ENCODE data around the gene RABL2B.

Gene RABL2B

GRCh38 chr22:50733521-50734342 is 49.7 kb downstream of the RABL2B start:
- Mint-ChIP-seq H3K4me1 (ENCODE audit: low read depth in 2 of 2) (peaks cover 5 to 8% of the 10 kb centered on the region in 2 donors), H3K4me3 (no peak overlapping the region), H3K27ac (peak overlapping the region in 1 of 2 donors; percentile 7), H3K27me3 (peaks cover 27 to 41% of the 10 kb centered on the region in 2 donors), H3K9me3 (no peaks in the 10 kb centered on the region), H3K36me3 (ENCODE audit: insufficient read depth) (no peaks in the 10 kb centered on the region)
- no peak for DNase-seq
- ATAC-seq (replicated peaks) = no peak

- H3K4me1 Mint-ChIP-seq (ENCODE audit: low read depth in 2 of 2) = peaks cover 5 to 8% of the 10 kb centered on the region in 2 donors
- no peak for DNase-seq
- no peak overlapping the region for H3K27ac Mint-ChIP-seq
- H3K9me3 Mint-ChIP-seq = no peaks in the 10 kb centered on the region
- no peak for ATAC-seq (replicated peaks)
- H3K4me3 Mint-ChIP-seq = no peak overlapping the region
- H3K36me3 Mint-ChIP-seq (ENCODE audit: insufficient read depth) = peaks cover 3% of the 10 kb centered on the region
- peaks cover 24 to 33% of the 10 kb centered on the region in 2 donors for H3K27me3 Mint-ChIP-seq
Observed at GRCh38 chr22:50732681-50733080, 50.8 kb downstream of the RABL2B start.

GRCh38 chr22:50731811-50732624 is 51.4 kb downstream of the RABL2B start:
- DNase-seq = peak; percentile 39 to 51 (median 43)
- H3K4me1 Mint-ChIP-seq (ENCODE audit: low read depth in 2 of 2) = peaks cover 5 to 8% of the 10 kb centered on the region in 2 donors
- peaks cover 3% of the 10 kb centered on the region for H3K36me3 Mint-ChIP-seq (ENCODE audit: insufficient read depth)
- H3K27me3 Mint-ChIP-seq = peaks cover 23 to 39% of the 10 kb centered on the region in 2 donors
- no peak overlapping the region for H3K4me3 Mint-ChIP-seq
- H3K27ac Mint-ChIP-seq = no peak overlapping the region
- H3K9me3 Mint-ChIP-seq = no peaks in the 10 kb centered on the region
- peak; percentile 96 for ATAC-seq (replicated peaks)

- DNase-seq = no peak
- H3K27me3 Mint-ChIP-seq = peaks cover 14 to 43% of the 10 kb centered on the region in 2 donors
Observed at GRCh38 chr22:50730941-50731661, 52.3 kb downstream of the RABL2B start.

GRCh38 chr22:50730013-50730891 is 53.2 kb downstream of the RABL2B start:
- H3K27ac Mint-ChIP-seq = no peak overlapping the region

More at GRCh38 chr22:50730941-50731661, 52.3 kb downstream of the RABL2B start:
- H3K9me3 Mint-ChIP-seq = no peaks in the 10 kb centered on the region
- H3K4me3 Mint-ChIP-seq = no peak overlapping the region
- ATAC-seq (replicated peaks) = no peak
- no peak overlapping the region for H3K27ac Mint-ChIP-seq
- peaks cover 3% of the 10 kb centered on the region for H3K36me3 Mint-ChIP-seq (ENCODE audit: insufficient read depth)
- H3K4me1 Mint-ChIP-seq (ENCODE audit: low read depth in 2 of 2) = peaks cover 5 to 8% of the 10 kb centered on the region in 2 donors

GRCh38 chr22:50729391-50730012 is 53.9 kb downstream of the RABL2B start:
- no peak for DNase-seq
- Mint-ChIP-seq H3K36me3 (ENCODE audit: insufficient read depth) (peaks cover 3% of the 10 kb centered on the region), H3K27ac (no peak overlapping the region), H3K9me3 (no peaks in the 10 kb centered on the region), H3K4me1 (ENCODE audit: low read depth in 2 of 2) (peaks cover 5 to 8% of the 10 kb centered on the region in 2 donors), H3K4me3 (no peak overlapping the region), H3K27me3 (peaks cover 6 to 31% of the 10 kb centered on the region in 2 donors)
- no peak for ATAC-seq (replicated peaks)

More at GRCh38 chr22:50730013-50730891, 53.2 kb downstream of the RABL2B start:
- ATAC-seq (replicated peaks) (no peak), DNase-seq (no peak)
- H3K4me1 Mint-ChIP-seq (ENCODE audit: low read depth in 2 of 2) = peaks cover 5 to 8% of the 10 kb centered on the region in 2 donors
- H3K36me3 Mint-ChIP-seq (ENCODE audit: insufficient read depth) = peaks cover 3% of the 10 kb centered on the region
- H3K4me3 Mint-ChIP-seq = no peak overlapping the region
- H3K27me3 Mint-ChIP-seq = peaks cover 10 to 39% of the 10 kb centered on the region in 2 donors
- H3K9me3 Mint-ChIP-seq = no peaks in the 10 kb centered on the region

GRCh38 chr22:50728523-50728931 is 54.9 kb downstream of the RABL2B start:
- no peak overlapping the region for H3K27ac Mint-ChIP-seq
- no peaks in the 10 kb centered on the region for H3K9me3 Mint-ChIP-seq
- DNase-seq = no peak
- peaks cover 3% of the 10 kb centered on the region for H3K36me3 Mint-ChIP-seq (ENCODE audit: insufficient read depth)
- ATAC-seq (replicated peaks) = no peak
- H3K4me1 Mint-ChIP-seq (ENCODE audit: low read depth in 2 of 2) = peaks cover 5 to 8% of the 10 kb centered on the region in 2 donors
- H3K27me3 Mint-ChIP-seq = peaks cover 6 to 22% of the 10 kb centered on the region in 2 donors
- H3K4me3 Mint-ChIP-seq = no peak overlapping the region

- H3K9me3 Mint-ChIP-seq = no peaks in the 10 kb centered on the region
- H3K4me1 Mint-ChIP-seq (ENCODE audit: low read depth in 2 of 2) = peaks cover 5 to 7% of the 10 kb centered on the region in 2 donors
- H3K27ac Mint-ChIP-seq = no peak overlapping the region
- ATAC-seq (replicated peaks) = no peak
- H3K27me3 Mint-ChIP-seq = peaks cover 10 to 22% of the 10 kb centered on the region in 2 donors
- no peak overlapping the region for H3K4me3 Mint-ChIP-seq
- H3K36me3 Mint-ChIP-seq (ENCODE audit: insufficient read depth) = peaks cover 3% of the 10 kb centered on the region
- no peak for DNase-seq
Observed at GRCh38 chr22:50727678-50728522, 55.5 kb downstream of the RABL2B start.

- no peaks in the 10 kb centered on the region for H3K4me1 Mint-ChIP-seq (ENCODE audit: low read depth in 2 of 2)
- H3K27ac Mint-ChIP-seq = no peak overlapping the region
- peaks cover 3% of the 10 kb centered on the region for H3K36me3 Mint-ChIP-seq (ENCODE audit: insufficient read depth)
- H3K9me3 Mint-ChIP-seq = no peaks in the 10 kb centered on the region
- peaks cover 14 to 26% of the 10 kb centered on the region in 2 donors for H3K27me3 Mint-ChIP-seq
- ATAC-seq (replicated peaks) = no peak
- H3K4me3 Mint-ChIP-seq = no peak overlapping the region
- DNase-seq = no peak
Observed at GRCh38 chr22:50726643-50727340, 56.6 kb downstream of the RABL2B start.

- Mint-ChIP-seq H3K4me3 (no peak overlapping the region), H3K27ac (no peak overlapping the region), H3K36me3 (ENCODE audit: insufficient read depth) (peaks cover 3% of the 10 kb centered on the region), H3K9me3 (no peaks in the 10 kb centered on the region), H3K4me1 (ENCODE audit: low read depth in 2 of 2) (no peaks in the 10 kb centered on the region), H3K27me3 (peaks cover 14 to 26% of the 10 kb centered on the region in 2 donors)
- DNase-seq (no peak), ATAC-seq (replicated peaks) (no peak)
Observed at GRCh38 chr22:50725597-50725996, 57.8 kb downstream of the RABL2B start.

- Mint-ChIP-seq H3K36me3 (ENCODE audit: insufficient read depth) (peaks cover 3% of the 10 kb centered on the region), H3K9me3 (no peaks in the 10 kb centered on the region), H3K4me3 (no peak overlapping the region), H3K27me3 (peaks cover 14 to 26% of the 10 kb centered on the region in 2 donors), H3K4me1 (ENCODE audit: low read depth in 2 of 2) (no peaks in the 10 kb centered on the region), H3K27ac (peak overlapping the region in 1 of 2 donors; percentile 60)
- ATAC-seq (replicated peaks) (no peak), DNase-seq (no peak)
Observed at GRCh38 chr22:50724616-50725015, 58.8 kb downstream of the RABL2B start.

Measured in effector memory CD8-positive, alpha-beta T cell (primary cell).